Common myeloid progenitor, CD34-positive (primary cell): ENCODE data around the gene ALG8.

ENCODE experiments used
- CTCF ChIA-PET: fragments of 350-600 bp; sonication (Branson Sonifier 250); formaldehyde crosslinking; loops from one replicate; lab custom pipeline; 2021; ENCODE audit warnings: antibody characterized with exemption; lab: Charles Lee
- POLR2A ChIA-PET: fragments of 350-600 bp; sonication (Branson Sonifier 250); formaldehyde crosslinking; loops from one replicate; lab custom pipeline; 2021; ENCODE audit warnings: antibody characterized with exemption; lab: Charles Lee
- DNase-seq, 3 donors: peaks; one replicate each; pipeline versions ENCODE4 v3.0.0 to v3.0.0-alpha.2; 2013
- H3K27ac ChIP-seq, 2 experiments: 1 replicate in 1 of 2; 2 replicates in 1 of 2; pipeline ENCODE4 v1.7.0; 2013; ENCODE audit warnings: inconsistent platforms in 2 of 2, low read length in 2 of 2, mild to moderate bottlenecking in 2 of 2, low read depth in 1 of 2, moderate library complexity in 1 of 2; ENCODE audit not compliant: severe bottlenecking in 2 of 2, insufficient read depth in 1 of 2, poor library complexity in 1 of 2
- H3K27me3 ChIP-seq, 5 experiments: replicated peaks in 2 of 5; 1 replicate in 3 of 5; 2 replicates in 2 of 5; pipeline versions ENCODE4 v1.6.1 to v1.7.0; 2013; ENCODE audit warnings: low read length in 4 of 5, mild to moderate bottlenecking in 2 of 5, moderate library complexity in 2 of 5, inconsistent platforms in 1 of 5; ENCODE audit not compliant: insufficient read depth in 5 of 5, control insufficient read depth in 4 of 5
- H3K36me3 ChIP-seq, 4 experiments: 1 replicate in 2 of 4; 2 replicates in 2 of 4; pipeline versions ENCODE4 v1.6.1 to v1.7.0; 2013; ENCODE audit warnings: low read length in 3 of 4, control low read depth in 1 of 4, mild to moderate bottlenecking in 1 of 4; ENCODE audit not compliant: control insufficient read depth in 4 of 4, insufficient read depth in 4 of 4
- H3K4me1 ChIP-seq, 4 experiments: 1 replicate in 3 of 4; 2 replicates in 1 of 4; pipeline versions ENCODE4 v1.6.1 to v1.7.1; 2013; ENCODE audit warnings: low read length in 3 of 4, mild to moderate bottlenecking in 3 of 4, control low read depth in 1 of 4, inconsistent platforms in 1 of 4, moderate library complexity in 1 of 4; ENCODE audit not compliant: control insufficient read depth in 4 of 4, insufficient read depth in 4 of 4; ENCODE audit errors: control extremely low read depth in 1 of 4
- H3K4me3 ChIP-seq, 7 experiments: 1 replicate in 4 of 7; 2 replicates in 3 of 7; pipeline versions ENCODE4 v1.5.1 to v1.7.0; 2013; ENCODE audit warnings: mild to moderate bottlenecking in 7 of 7, low read length in 6 of 7, moderate library complexity in 6 of 7, inconsistent platforms in 2 of 7, low read depth in 2 of 7, control low read depth in 1 of 7; ENCODE audit not compliant: insufficient read depth in 4 of 7, control insufficient read depth in 1 of 7; ENCODE audit errors: extremely low read depth in 1 of 7
- H3K9me3 ChIP-seq, 5 experiments: 1 replicate in 4 of 5; 2 replicates in 1 of 5; pipeline versions ENCODE4 v1.6.1 to v1.7.1; 2013; ENCODE audit warnings: low read length in 4 of 5, mild to moderate bottlenecking in 2 of 5, inconsistent platforms in 1 of 5, low read depth in 1 of 5, moderate library complexity in 1 of 5; ENCODE audit not compliant: control insufficient read depth in 4 of 5, insufficient read depth in 2 of 5; ENCODE audit errors: control extremely low read depth in 1 of 5
- WGBS: methylation state at CpG from one replicate; pipeline ENCODE4 v1.1.5; 2013; ENCODE audit not compliant: insufficient coverage; 5-methylcytosine and 5-hydroxymethylcytosine counted together

ALG8 gene

GRCh38 chr11:78149646-78150045, 10.2 kb upstream of the ALG8 start:
- no peak overlapping the region for H3K4me3 ChIP-seq
- WGBS: no CpG with 5 or more reads among the region's 1 CpG
- H3K36me3 ChIP-seq: no peaks in the 10 kb centered on the region
- no peak overlapping the region for H3K27ac ChIP-seq
- DNase-seq: peak; percentile 29 to 51 (median 36)
- no peaks in the 10 kb centered on the region for H3K4me1 ChIP-seq
- CTCF ChIA-PET: interaction anchor here (1.4 to 2.2 kb wide), 3 partner anchors 11 to 415 kb away, joined by 4 to 9 read pairs (median 6); no protein-coding TSS in a partner anchor
- no peaks in the 10 kb centered on the region for H3K9me3 ChIP-seq
- no peaks in the 10 kb centered on the region for H3K27me3 ChIP-seq
- POLR2A ChIA-PET: interaction anchor here (0.7 kb wide), 2 partner anchors 23 to 268 kb away, joined by 3 to 5 read pairs; partner anchors contain the start of gene GAB2

- no peak overlapping the region for H3K4me3 ChIP-seq
- peaks cover 3 to 9% (median 6%) of the 10 kb centered on the region in 4 experiments for H3K4me1 ChIP-seq
- 100% methylated on average over 1 of the region's 2 CpGs for WGBS
- no peaks in the 10 kb centered on the region for H3K36me3 ChIP-seq
- no peaks in the 10 kb centered on the region for H3K9me3 ChIP-seq
- ChIA-PET CTCF (interaction anchor here (0.7 to 2.2 kb wide), 6 partner anchors 8 to 438 kb away, joined by 3 to 6 read pairs (median 4); partner anchors contain the start of gene ALG8), POLR2A (no interaction called here)
- DNase-seq: no peak
- H3K27ac ChIP-seq: no peak overlapping the region
- H3K27me3 ChIP-seq: no peaks in the 10 kb centered on the region
Observed at GRCh38 chr11:78147807-78148206, 8.4 kb upstream of the ALG8 start.

GRCh38 chr11:78145511-78146025, 6.1 kb upstream of the ALG8 start:
- POLR2A ChIA-PET: no interaction called here
- WGBS: 100% methylated on average over 1 of the region's 1 CpG
- H3K27me3 ChIP-seq: no peaks in the 10 kb centered on the region
- H3K4me1 ChIP-seq: peaks cover 3 to 12% (median 8%) of the 10 kb centered on the region in 4 experiments
- H3K36me3 ChIP-seq: no peaks in the 10 kb centered on the region
- DNase-seq: no peak
- no peak overlapping the region for H3K27ac ChIP-seq
- CTCF ChIA-PET: no interaction called here
- no peak overlapping the region for H3K4me3 ChIP-seq
- no peaks in the 10 kb centered on the region for H3K9me3 ChIP-seq

GRCh38 chr11:78140392-78141077, 1.1 kb upstream of the ALG8 start:
- Histone ChIP-seq H3K9me3 (no peaks in the 10 kb centered on the region), H3K4me3 (peak overlapping the region in 5 of 7 experiments; percentile 85 to 97 (median 93)), H3K27me3 (no peaks in the 10 kb centered on the region), H3K4me1 (peaks cover 12 to 32% (median 23%) of the 10 kb centered on the region in 4 experiments), H3K36me3 (peaks cover 0 to 8% (median 3%) of the 10 kb centered on the region in 4 experiments), H3K27ac (no peak overlapping the region)
- 89% methylated on average over 10 of the region's 17 CpGs for WGBS
- ChIA-PET CTCF (interaction anchor here (1.6 to 1.8 kb wide), 2 partner anchors 8 to 94 kb away, joined by 5 to 6 read pairs; no protein-coding TSS in a partner anchor), POLR2A (interaction anchor here (0.7 kb wide), 1 partner anchor 112 kb away, joined by 3 read pairs; no protein-coding TSS in a partner anchor)
- peak in 1 of 3 donors; percentile 34 for DNase-seq

- Histone ChIP-seq H3K4me1 (peaks cover 12 to 32% (median 23%) of the 10 kb centered on the region in 4 experiments), H3K27ac (peak overlapping the region; percentile 50 to 85), H3K9me3 (no peaks in the 10 kb centered on the region), H3K36me3 (peaks cover 0 to 12% (median 7%) of the 10 kb centered on the region in 4 experiments), H3K4me3 (peak overlapping the region; percentile 67 to 97 (median 91)), H3K27me3 (no peaks in the 10 kb centered on the region)
- DNase-seq: peak in 2 of 3 donors; percentile 62 to 70
- WGBS: 25% methylated on average over 8 of the region's 12 CpGs
- ChIA-PET POLR2A (interaction anchor here (1.2 kb wide), 1 partner anchor 48 kb away, joined by 3 read pairs; no protein-coding TSS in a partner anchor), CTCF (interaction anchor here (0.6 to 1.8 kb wide), 4 partner anchors 10 to 93 kb away, joined by 3 to 6 read pairs (median 4); no protein-coding TSS in a partner anchor)
Observed at GRCh38 chr11:78138694-78139421, 568 bp downstream of the ALG8 start.

GRCh38 chr11:78138291-78138690, 1.1 kb downstream of the ALG8 start:
- H3K36me3 ChIP-seq: peaks cover 0 to 12% (median 7%) of the 10 kb centered on the region in 4 experiments
- WGBS: no CpG with 5 or more reads among the region's 4 CpGs
- ChIA-PET CTCF (interaction anchor here (0.6 kb wide), 1 partner anchor 90 kb away, joined by 3 read pairs; no protein-coding TSS in a partner anchor), POLR2A (interaction anchor here (1.2 kb wide), 1 partner anchor 47 kb away, joined by 3 read pairs; no protein-coding TSS in a partner anchor)
- H3K9me3 ChIP-seq: no peaks in the 10 kb centered on the region
- H3K27me3 ChIP-seq: no peaks in the 10 kb centered on the region
- peak overlapping the region in 3 of 7 experiments; percentile 85 to 96 (median 91) for H3K4me3 ChIP-seq
- H3K4me1 ChIP-seq: peaks cover 12 to 27% (median 21%) of the 10 kb centered on the region in 4 experiments
- no peak for DNase-seq
- H3K27ac ChIP-seq: no peak overlapping the region
